ENCODE data around the gene STK25.
"Not testable (repeated sequence)": the region's sequence is repeated elsewhere in the genome, so short reads cannot be mapped to it uniquely, and the experiment has no call there.

- not testable (repeated sequence) for TF ChIP-seq POLR2A (IDR thresholded peaks at IDR 0.05)
- TF ChIP-seq, protein P1, sequence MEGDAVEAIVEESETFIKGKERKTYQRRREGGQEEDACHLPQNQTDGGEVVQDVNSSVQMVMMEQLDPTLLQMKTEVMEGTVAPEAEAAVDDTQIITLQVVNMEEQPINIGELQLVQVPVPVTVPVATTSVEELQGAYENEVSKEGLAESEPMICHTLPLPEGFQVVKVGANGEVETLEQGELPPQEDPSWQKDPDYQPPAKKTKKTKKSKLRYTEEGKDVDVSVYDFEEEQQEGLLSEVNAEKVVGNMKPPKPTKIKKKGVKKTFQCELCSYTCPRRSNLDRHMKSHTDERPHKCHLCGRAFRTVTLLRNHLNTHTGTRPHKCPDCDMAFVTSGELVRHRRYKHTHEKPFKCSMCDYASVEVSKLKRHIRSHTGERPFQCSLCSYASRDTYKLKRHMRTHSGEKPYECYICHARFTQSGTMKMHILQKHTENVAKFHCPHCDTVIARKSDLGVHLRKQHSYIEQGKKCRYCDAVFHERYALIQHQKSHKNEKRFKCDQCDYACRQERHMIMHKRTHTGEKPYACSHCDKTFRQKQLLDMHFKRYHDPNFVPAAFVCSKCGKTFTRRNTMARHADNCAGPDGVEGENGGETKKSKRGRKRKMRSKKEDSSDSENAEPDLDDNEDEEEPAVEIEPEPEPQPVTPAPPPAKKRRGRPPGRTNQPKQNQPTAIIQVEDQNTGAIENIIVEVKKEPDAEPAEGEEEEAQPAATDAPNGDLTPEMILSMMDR (IDR thresholded peaks at IDR 0.05) = not testable (repeated sequence)
Observed at GRCh38 chr2:241506317-241506716, 2.1 kb downstream of the STK25 start.

Measured in ovary (tissue), 3 donors.